ENCODE results near the gene SUSD4.

The SUSD4 gene

GRCh38 chr1:223211323-223211985 lies 152.5 kb downstream of the SUSD4 start:
- no peak for DNase-seq (ENCODE audit: low read depth)

- DNase-seq (ENCODE audit: low read depth), result no peak
These were observed 153.2 kb downstream of the SUSD4 start for GRCh38 chr1:223210788-223211120.

GRCh38 chr1:223209992-223210787 lies 153.8 kb downstream of the SUSD4 start:
- DNase-seq (ENCODE audit: low read depth), result no peak

GRCh38 chr1:223209293-223209898 lies 154.6 kb downstream of the SUSD4 start:
- no peak for DNase-seq (ENCODE audit: low read depth)

- DNase-seq (ENCODE audit: low read depth), result no peak
These were observed 155.6 kb downstream of the SUSD4 start for GRCh38 chr1:223208164-223209076.

- DNase-seq (ENCODE audit: low read depth), result no peak
These were observed 156.5 kb downstream of the SUSD4 start for GRCh38 chr1:223207293-223208066.

GRCh38 chr1:223204424-223204823 lies 159.6 kb downstream of the SUSD4 start:
- DNase-seq (ENCODE audit: low read depth), result no peak

- no peak for DNase-seq (ENCODE audit: low read depth)
These were observed 160.3 kb downstream of the SUSD4 start for GRCh38 chr1:223203694-223204093.

GRCh38 chr1:223203034-223203408 lies 161.0 kb downstream of the SUSD4 start:
- no peak for DNase-seq (ENCODE audit: low read depth)

GRCh38 chr1:223202376-223203033 lies 161.5 kb downstream of the SUSD4 start:
- DNase-seq (ENCODE audit: low read depth), result no peak

- no peak for DNase-seq (ENCODE audit: low read depth)
These were observed 162.0 kb downstream of the SUSD4 start for GRCh38 chr1:223201967-223202366.

- no peak for DNase-seq (ENCODE audit: low read depth)
These were observed 163.1 kb downstream of the SUSD4 start for GRCh38 chr1:223200903-223201302.

- no peak for DNase-seq (ENCODE audit: low read depth)
These were observed 164.8 kb downstream of the SUSD4 start for GRCh38 chr1:223199094-223199647.

- no peak for DNase-seq (ENCODE audit: low read depth)
These were observed 165.4 kb downstream of the SUSD4 start for GRCh38 chr1:223198628-223198965.

- DNase-seq (ENCODE audit: low read depth), result no peak
These were observed 165.9 kb downstream of the SUSD4 start for GRCh38 chr1:223197923-223198627.

- DNase-seq (ENCODE audit: low read depth), result peak; percentile 15
These were observed 173.9 kb downstream of the SUSD4 start for GRCh38 chr1:223189903-223190724.

GRCh38 chr1:223189525-223189902 lies 174.5 kb downstream of the SUSD4 start:
- DNase-seq (ENCODE audit: low read depth), result no peak

GRCh38 chr1:223188618-223189356 lies 175.2 kb downstream of the SUSD4 start:
- DNase-seq (ENCODE audit: low read depth), result no peak

GRCh38 chr1:223186800-223187199 lies 177.2 kb downstream of the SUSD4 start:
- no peak for DNase-seq (ENCODE audit: low read depth)
